GM06990 (cell line): Measurements from ENCODE around the gene BTN2A1.

Source experiments
- DNase-seq: peaks from one replicate; pipeline ENCODE4 v3.0.0-alpha.2; 2011; ENCODE audit not compliant: insufficient read length; ENCODE audit errors: extremely low read depth
- H3K27me3 ChIP-seq: replicated peaks from 2 replicates; pipeline ENCODE4 v1.6.0; 2011; ENCODE audit warnings: low read length; ENCODE audit not compliant: control insufficient read depth, insufficient read depth
- H3K36me3 ChIP-seq: 2 replicates; pipeline ENCODE4 v1.5.1; 2011; ENCODE audit warnings: low read length; ENCODE audit not compliant: control insufficient read depth, insufficient read depth
- H3K4me3 ChIP-seq: replicated peaks from 2 replicates; pipeline ENCODE4 v1.5.1; 2011; ENCODE audit warnings: low read depth, mild to moderate bottlenecking, control low read depth, low read length
- CTCF ChIP-seq: IDR thresholded peaks from 2 replicates; pipeline ENCODE4 v1.5.1; 2011; ENCODE audit warnings: low read length, control low read depth, mild to moderate bottlenecking, inconsistent platforms; ENCODE audit not compliant: insufficient read depth, poor library complexity, severe bottlenecking

BTN2A1 gene

GRCh38 chr6:26438000-26438399, 19.8 kb upstream of the BTN2A1 start:
- no peak overlapping the region for H3K4me3 ChIP-seq
- no peaks in the 10 kb centered on the region for H3K27me3 ChIP-seq
- DNase-seq, result no peak
- no peaks in the 10 kb centered on the region for H3K36me3 ChIP-seq
- no peak for TF ChIP-seq CTCF

GRCh38 chr6:26439151-26440125, 18.3 kb upstream of the BTN2A1 start:
- DNase-seq, result no peak
- peak overlapping the region; percentile 83 for H3K4me3 ChIP-seq
- no peak for TF ChIP-seq CTCF
- H3K36me3 ChIP-seq, result no peaks in the 10 kb centered on the region
- H3K27me3 ChIP-seq, result no peaks in the 10 kb centered on the region

- Histone ChIP-seq H3K36me3 (no peaks in the 10 kb centered on the region), H3K4me3 (peak overlapping the region; percentile 83), H3K27me3 (no peaks in the 10 kb centered on the region)
- no peak for DNase-seq
- no peak for TF ChIP-seq CTCF
Observed at GRCh38 chr6:26440977-26441358, 16.8 kb upstream of the BTN2A1 start.

- peak overlapping the region; percentile 83 for H3K4me3 ChIP-seq
- H3K36me3 ChIP-seq, result no peaks in the 10 kb centered on the region
- DNase-seq, result no peak
- H3K27me3 ChIP-seq, result no peaks in the 10 kb centered on the region
- no peak for TF ChIP-seq CTCF
Observed at GRCh38 chr6:26441977-26442376, 15.8 kb upstream of the BTN2A1 start.

- H3K36me3 ChIP-seq, result peaks cover 1% of the 10 kb centered on the region
- H3K27me3 ChIP-seq, result no peaks in the 10 kb centered on the region
- no peak overlapping the region for H3K4me3 ChIP-seq
- DNase-seq, result peak; percentile 34
- no peak for TF ChIP-seq CTCF
Observed at GRCh38 chr6:26445934-26446667, 11.7 kb upstream of the BTN2A1 start.
